HG03108 (cell line): ENCODE measurements around the gene PDZD7.
"Not testable (repeated sequence)": the region's sequence is repeated elsewhere in the genome, so short reads cannot be mapped to it uniquely, and the experiment has no call there.

ENCODE experiments used
- ATAC-seq: cut with Tn5 transposase; IDR thresholded peaks from one replicate; pipeline ENCODE4 v1.9.1; 2021; ENCODE audit warnings: moderate library complexity; ENCODE audit not compliant: unreplicated experiment

PDZD7 gene

DNA sequence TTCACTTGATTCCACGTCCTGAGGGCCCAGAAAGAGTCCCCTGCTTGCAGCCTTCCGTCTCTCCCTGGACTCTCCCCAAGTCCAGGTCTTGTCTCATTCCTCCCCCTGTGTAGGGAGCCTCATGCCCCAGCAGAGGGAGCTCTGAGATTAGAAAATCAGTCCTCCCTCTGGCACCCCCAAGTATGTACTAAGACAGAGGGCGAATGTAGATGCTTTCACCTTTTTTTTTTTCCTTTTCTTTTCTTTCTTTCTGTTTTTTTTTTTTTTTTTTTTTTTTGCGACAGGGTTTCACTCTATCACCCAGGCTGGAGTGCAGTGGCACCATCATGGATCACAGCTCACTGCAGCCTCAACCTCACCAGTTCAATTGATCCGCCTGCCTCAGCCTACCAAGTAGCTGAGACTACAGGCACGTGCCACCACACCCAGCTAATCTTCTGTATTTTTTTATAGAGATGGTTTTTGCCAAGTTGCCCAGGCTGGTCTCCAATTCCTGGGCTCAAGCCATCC, 10.4 kb upstream of the PDZD7 start:
- ATAC-seq: peak; percentile 46

DNA sequence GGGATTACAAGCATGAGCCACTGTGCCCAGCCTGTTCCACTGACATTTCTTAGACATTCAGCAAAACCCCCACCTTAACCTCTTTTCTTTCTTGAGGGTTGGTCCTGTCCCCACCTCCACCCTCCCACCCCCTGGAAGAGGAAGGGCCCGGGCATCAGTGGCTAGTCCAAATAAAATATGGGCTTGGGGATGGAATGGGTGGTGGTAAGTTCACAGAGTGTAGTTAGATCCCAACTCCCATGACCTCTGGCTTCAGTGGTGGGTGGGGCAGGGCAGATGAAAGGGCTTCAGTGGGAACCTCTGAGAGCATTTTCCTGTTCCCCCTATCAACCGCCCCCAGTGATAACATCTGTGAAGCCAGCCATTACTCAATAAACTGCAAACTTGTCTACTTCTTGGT, 9.9 kb upstream of the PDZD7 start:
- no peak for ATAC-seq

DNA sequence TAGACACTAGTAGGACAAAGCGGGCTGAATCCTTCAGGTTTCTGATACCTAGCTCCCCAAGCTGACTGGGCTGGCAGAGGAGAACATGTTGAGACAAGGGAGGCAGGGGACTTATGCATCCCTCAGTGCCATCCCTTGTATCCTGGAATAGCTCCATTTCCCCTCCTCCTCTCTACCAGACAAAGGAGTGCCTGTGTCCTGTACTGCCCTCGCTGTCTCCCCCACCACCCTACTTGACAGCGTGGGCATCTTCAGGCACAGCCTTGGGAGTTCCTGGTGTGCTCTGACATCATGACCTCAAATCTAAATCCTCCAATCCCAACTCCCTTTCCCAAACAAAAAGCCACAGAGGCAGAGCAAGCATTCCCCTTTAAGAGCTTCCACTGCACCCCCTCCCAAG, 9.1 kb upstream of the PDZD7 start:
- no peak for ATAC-seq

DNA sequence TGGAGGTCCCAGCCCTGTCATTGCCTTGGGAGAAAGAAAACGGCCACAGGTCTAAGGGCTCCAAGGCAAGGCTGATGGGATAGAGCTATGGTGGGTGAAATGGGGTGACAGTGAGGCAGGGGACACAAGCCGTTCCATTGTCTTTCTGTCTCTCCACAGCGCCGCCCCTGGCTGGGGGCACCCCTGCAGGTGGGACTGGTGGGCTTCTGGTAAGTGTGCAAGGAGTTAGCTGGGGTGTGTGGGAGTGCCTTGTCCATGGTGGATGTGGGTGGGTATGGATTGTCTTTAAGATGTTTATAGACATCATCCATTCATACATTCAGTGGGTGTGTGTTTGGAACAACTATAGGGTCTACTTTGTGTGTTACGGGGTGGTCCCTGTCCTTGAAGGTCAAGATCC, 7.6 kb upstream of the PDZD7 start:
- ATAC-seq: no peak

DNA sequence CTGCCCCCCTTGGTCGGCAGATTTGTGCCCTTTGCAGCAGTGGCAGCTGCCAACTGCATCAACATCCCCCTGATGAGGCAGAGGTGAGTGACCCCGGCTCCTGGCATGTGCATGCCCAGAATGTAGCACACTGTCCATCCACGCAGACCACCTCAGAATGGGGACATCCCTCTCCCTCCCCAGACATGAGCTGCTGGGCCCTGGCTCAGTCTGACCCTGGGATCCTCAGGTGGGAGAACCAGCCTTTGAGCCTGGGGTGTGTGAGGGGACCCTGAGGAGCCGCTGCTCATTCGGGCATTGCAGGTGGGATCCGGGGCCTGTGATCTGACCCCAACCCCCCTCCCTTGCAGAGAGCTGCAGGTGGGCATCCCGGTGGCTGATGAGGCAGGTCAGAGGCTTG, 5.8 kb upstream of the PDZD7 start:
- ATAC-seq: no peak

DNA sequence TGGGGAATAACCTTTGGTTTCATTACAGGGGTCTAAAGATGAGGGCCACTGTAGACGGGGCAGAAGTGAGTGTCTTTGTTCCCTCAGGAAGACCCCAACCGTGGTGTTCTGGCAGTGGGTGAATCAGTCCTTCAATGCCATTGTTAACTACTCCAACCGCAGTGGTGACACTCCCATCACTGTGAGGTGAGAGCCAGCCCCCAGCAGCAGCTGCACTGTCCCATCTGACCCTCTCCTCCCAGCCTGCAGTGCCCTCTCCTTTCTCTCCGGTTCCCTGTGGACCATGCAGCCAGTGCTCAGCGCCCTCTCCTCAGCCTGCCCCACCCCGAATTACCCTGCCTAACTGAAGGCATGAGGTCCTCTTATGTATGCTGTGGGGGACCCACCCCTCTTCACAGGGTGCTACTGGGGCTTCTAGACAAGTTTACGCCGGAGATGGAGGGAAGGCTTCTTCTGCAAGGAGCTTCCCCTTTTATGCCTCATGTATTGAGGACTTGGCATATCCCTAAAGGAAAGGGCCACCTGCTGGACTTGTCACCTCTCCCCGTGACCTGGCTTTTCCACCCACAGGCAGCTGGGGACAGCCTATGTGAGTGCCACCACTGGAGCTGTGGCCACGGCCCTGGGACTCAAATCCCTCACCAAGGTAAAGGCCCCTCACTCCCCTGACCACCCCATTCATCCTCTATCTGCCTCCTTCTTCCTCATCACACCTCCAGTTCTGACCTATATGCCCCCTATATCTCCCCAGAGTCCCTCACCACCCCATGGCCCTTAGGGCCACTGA, 5.2 kb upstream of the PDZD7 start:
- ATAC-seq: no peak

DNA sequence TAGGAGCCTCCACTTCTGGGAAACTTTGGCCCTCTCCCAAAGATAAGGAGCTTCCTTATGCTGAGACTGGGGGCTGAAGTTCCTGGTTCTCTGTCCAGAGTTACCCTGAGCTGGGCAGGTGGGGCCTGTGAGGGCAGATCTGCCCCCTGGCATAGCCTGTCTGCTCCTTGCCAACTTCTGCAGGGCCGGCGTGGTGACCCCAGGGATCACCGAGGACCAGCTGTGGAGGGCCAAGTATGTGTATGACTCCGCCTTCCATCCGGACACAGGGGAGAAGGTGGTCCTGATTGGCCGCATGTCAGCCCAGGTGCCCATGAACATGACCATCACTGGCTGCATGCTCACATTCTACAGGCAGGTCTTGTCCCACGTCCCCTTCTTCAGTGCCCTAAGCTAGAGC, 4.4 kb upstream of the PDZD7 start:
- no peak for ATAC-seq

DNA sequence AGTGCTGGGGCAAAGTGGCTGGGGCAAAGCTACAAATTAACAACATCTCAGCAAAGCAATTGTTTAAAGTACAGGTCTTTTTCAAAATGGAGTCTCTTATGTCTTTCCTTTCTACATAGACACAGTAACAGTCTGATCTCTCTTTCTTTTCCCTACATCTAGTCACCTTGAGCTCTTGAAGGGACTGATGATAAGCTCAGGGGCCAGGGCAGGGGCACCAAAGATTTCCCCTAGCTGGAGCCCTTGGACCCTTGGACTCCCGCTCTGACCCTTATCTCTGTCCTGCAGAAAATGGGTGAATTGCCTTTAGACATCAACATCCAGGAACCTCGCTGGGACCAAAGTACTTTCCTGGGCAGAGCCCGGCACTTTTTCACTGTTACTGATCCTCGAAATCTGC, 3.5 kb upstream of the PDZD7 start:
- not testable (repeated sequence) for ATAC-seq

DNA sequence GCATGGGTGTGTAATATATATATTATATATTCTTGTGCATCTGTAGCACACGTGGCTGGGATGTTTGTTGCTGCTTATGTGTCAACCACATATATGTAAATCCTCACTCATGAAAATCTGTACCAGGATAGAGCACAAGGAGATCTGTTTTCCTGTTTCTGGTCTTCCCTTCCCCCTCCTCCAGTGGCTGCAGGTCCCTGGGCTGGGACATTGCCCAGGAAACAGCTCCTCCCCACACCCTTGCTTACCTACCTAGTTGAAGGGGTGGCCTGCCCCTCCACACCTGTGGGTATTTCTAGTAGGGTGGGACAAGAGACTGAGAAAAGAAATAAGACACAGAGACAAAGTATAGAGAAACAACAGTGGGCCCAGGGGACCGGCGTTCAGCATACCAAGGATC, 2.3 kb upstream of the PDZD7 start:
- no peak for ATAC-seq

DNA sequence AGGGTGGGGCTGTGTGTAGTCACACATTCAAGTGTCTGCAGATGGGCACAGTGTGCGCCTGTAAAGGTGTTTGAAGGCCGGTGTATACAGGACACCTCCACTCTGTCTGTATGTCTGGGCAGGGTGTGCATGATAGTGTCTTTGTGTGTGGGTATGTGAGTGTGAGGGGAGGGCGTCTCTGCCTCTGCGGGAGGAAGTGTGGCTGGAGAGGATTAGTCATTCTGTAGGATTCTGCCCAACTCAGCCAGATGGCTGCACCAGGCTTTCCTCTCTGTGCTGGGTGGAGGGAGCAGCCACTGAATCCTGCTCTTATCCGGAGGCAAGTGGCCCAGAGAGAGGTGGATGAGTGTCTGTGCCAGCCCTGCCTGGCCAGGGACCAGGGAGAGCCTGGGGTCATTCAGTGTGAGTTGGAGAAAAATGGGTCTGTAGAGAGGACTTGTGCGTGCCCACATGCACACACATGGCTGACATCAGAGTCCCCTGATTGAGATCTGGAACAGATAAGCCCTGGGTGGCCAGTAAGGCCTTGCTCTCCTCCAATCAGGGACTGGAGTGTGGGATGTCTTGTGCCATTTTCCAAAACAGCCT, 1.8 kb upstream of the PDZD7 start:
- no peak for ATAC-seq

DNA sequence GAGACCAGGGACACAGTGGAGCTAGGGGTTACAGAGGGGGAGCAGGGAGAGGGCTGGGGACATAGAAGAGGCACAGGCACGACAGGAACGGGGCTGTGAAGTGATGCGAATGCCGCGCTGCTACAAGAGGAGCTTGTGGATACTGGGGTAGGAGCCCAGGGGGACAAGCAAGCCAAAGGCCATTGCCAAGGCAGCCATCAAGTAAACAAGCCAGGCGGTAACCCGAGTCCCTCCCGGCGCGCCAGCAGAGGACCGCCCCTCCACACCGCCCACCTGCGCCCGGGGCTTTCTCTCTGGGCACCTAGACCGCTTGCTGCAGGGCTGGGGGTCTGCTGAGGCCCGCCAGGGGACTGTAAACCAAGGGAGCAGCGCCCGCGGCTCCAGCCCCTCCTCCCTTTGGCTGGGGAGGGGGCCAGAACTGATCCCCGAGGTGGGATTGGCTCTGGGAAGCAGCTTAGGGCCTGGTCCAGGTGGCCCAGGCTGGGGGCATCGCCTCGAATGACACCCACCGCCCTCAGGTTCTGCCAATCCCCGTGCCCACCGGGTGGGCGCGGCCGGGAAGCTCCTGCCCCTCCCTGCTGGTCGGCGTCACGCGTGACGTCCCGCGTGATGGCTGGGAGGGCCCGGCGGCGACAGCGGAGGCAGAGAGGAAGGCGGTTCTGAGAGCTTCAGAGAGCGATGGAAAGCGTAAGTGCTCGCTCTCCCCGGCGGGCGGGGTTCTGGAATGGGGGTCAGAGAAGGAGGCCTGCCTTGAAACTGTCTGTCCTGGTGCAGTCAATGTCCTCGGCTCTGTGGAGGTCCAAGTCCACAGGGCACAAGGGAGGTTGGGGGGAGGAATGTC, 1.1 kb upstream of the PDZD7 start:
- no peak for ATAC-seq

DNA sequence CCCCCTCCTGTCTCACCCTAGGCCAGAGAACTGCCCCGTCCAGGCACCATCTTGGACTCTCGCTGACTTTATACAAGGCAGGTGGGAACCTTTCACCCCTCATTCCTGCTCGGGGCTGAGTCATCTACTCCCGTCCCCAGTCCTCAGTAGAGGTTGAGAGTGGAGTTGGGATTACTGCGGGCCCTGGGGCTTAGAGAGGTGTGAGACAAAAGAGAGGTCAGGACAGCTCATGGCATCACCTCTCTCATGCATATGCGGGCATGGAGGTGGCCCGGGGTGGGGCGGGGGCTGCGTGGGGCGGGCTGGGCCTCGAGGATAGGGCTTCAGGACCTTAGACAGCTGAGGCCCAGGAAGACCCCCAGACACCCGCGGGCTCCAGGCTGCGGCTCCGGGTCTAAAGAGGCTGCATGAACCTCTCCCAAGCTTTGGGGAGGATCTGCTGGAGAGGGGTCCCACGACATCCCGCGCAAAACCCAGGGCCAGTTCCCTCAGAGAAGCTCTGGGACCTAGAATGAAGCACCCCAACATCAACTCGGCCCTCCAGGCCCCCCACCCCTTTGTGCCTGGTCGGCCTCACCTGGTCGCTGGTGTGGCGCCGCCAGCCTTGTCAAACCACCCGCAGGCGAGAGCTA, 317 bp downstream of the PDZD7 start:
- ATAC-seq: no peak

DNA sequence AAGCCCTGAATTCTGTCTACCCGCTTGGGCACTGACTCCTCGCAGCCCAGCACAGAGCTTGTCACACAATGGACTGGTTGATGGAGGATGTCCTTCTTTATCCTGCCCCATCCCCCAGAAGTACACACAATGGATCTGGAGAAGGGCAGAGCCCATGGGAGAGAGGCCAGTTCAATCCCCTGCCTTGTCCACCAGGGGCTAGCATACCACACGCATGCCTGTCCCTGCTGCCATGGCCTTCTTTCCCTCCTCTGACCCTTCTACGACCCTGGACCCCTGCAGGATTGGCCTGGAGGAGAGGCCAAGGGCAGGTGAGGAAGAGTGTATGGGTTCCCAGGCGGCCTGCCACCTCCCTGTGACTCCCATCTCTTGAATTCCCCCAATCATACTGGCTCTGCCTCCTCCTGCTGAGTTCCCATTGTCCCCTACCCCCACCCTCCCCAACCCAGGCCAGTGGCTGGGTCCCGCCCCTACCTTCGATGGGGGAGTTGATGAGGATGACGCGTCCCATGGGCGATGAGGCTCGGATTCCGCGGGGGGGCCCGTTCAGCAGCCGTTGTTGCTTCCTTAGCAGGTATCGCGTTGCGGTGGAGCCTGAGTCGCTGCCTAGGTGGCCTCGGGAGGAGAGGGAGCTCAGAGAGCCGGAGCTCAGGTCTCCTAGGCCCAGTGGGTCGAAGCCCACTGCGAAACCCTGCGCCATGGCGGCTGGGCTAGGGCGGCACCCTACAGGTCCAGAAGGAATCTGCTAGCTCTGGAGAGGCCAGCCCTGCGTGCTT, 1.2 kb downstream of the PDZD7 start:
- no peak for ATAC-seq

DNA sequence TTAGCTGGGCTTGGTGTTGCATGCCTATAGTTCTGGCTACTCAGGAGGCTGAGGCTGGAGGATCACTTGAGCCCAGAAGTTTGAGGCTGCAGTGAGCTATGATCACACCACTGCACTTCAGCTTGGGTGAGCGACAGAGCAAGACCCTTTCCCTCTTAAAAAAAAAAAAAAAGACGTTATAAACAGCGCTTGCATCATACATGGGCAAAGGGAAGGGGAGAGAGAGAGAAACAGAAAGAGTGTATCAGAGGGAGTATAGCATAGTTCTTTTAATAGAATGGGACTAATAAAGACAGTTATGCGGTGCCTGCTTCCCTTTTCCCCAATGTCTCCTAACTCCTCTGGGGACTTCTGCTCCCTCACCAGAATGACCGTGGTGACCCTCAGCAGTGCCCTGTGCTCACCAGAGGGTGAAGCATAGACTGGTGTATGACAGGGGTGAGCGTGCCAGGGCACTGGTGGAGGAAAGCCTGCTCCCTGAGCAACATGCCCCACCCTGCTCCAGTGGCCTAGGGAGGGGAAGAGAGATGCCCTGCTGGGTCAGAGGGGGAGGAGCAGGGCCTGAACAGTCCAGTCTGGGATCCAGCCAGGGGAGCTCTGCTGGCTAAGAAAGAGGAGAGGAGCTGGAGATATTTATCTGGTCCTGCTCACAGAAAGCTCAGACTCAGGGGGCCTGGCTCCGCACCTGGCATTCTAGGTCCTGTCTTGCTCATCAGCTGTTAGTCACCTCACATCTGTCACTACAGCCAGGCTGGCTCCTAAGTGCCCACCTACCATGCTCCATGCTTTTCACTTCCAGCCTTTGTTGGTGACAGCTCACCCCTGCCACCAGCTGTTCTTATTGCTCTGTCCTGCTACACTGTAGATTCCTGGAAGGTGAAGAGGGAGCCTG, 2.2 kb downstream of the PDZD7 start:
- ATAC-seq: no peak

DNA sequence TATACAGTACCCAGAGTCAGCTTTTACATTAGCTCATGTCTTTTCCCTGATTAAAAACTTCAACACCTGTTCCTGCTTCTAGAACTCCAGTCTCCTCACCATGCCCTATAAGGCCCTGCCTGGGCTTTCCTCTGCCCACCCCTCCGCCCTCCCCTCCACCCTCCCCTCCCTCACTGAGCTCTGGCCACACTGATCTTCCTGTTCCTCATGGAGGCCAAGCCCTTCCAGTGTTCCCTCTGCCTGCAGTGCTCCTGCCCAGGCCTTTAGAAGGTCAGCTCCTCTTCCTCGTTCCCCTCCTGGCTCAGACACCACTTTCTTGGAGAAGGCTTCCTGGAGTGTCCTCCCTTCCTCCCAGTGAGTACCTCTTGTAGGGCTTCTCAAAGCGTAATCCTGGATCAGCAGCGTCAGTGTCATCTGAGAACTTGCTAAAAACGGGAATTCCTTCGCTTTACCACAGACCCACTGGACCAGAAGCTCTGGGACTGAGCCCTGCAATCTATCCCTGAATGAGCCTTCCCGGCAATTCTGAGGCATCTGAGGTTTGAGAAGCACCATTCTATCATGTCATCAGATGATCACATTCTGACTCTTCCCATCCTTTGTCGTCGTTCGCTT, 3.7 kb downstream of the PDZD7 start:
- ATAC-seq: no peak

DNA sequence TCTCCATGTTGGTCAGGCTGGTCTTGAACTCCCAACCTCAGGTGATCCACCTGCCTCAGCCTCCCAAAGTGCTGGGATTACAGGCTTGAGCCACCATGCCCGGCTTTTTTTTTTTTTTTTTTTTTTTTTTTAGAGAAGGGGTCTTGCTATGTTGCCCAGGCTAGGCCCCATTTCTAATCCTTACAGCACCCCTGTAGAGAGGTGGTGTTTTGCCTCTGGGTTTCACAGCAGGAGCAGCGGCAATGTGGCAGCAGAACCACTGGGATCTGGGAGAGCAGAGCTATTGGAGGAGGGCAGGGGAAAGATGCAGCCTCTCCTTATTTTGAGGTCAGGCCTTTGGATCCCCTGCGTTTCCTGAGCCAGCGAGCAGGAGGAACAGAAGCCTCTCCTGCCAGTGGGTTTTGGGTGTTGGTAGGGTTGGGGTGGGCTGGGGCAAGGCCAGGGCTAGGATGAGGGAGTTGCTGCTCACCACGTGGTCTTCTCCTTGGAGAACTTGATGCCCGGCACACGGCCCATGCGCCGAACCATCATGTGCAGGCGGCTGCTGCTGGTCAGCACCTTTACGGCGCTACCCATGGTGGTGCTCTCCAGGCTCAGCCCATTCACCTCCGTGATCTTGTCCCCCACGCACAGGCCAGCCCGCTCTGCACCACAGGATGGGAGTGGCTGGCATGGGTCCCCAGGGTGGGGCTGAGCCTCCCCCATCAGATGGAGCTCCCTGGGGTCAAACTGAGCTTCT, 7.8 kb downstream of the PDZD7 start:
- ATAC-seq: no peak

DNA sequence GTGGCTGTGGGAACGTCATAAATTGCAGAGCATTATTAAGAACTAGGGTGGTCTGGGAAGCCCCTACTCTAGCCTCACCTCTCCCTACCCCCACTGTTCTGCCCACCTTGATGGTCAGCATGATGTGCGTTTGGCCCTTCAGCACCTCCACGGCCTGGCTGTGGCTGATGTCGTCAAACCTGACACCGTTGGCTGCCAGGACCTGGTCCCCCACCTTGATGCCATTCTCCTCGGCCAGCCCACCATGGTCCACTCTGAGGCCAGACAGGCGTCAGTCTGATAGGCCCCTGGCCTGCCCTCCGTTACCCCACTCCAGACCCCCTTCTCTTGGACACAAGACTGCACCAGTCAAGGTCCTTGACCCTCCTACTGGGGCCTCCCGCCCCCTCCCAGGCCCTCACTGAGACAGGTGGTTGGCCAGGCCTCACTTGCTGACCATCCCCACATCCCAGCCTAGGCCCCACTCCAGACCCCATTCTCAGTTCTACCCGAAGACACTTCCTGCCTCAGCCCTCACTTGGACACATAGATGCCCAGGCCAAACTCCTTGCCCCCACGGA, 9.2 kb downstream of the PDZD7 start:
- ATAC-seq: no peak

DNA sequence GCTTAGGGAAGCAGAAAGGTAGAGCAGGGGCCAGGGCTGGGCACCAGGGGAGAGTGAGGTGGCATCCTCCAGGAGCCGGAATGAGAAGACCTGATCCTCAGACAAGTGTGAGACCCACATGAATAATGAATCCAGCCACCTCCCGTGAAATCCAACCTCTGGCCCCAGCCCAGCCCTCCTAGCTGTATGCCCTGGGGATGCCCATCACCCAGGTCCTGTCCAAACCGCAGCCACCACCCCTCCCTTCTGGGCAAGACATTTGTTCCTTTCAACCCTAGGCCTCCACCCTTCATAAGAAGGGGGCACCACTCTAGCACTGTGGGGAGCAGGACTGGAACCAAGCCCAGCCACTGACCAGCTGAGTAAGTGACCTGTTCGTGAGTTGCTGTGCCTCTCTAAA, 9.7 kb downstream of the PDZD7 start:
- ATAC-seq: no peak
